Subcutaneous adipose tissue (tissue), 4 donors: ENCODE measurements around the gene PRKCH. TPM values are rescaled to one million over a fixed set of nuclear protein-coding genes. Genes with fewer than 3 reads are reported as not detected.

Experiments used
- CTCF ChIP-seq: fragments of 450-650 bp; IDR thresholded peaks from one replicate; pipeline ENCODE4 v1.5.1; 2016; ENCODE audit warnings: low read depth, mild to moderate bottlenecking, control low read depth, antibody characterized with exemption, moderate library complexity
- total RNA-seq, 4 donors: library from RNA; depleted of rRNA; stranded (reverse); fragments of >200 nt; gene quantifications; one replicate each; pipeline ENCODE4 v1.1.0, GENCODE V29; 2016

Gene PRKCH
- total RNA-seq, 4 donors from 2014 or later: 25.8 to 46.3 (median 36.4) TPM

GRCh38 chr14:61331992-61332657 is 10.7 kb downstream of the PRKCH start:
- TF ChIP-seq CTCF: no peak

GRCh38 chr14:61332658-61333029 is 11.3 kb downstream of the PRKCH start:
- no peak for TF ChIP-seq CTCF

DNA sequence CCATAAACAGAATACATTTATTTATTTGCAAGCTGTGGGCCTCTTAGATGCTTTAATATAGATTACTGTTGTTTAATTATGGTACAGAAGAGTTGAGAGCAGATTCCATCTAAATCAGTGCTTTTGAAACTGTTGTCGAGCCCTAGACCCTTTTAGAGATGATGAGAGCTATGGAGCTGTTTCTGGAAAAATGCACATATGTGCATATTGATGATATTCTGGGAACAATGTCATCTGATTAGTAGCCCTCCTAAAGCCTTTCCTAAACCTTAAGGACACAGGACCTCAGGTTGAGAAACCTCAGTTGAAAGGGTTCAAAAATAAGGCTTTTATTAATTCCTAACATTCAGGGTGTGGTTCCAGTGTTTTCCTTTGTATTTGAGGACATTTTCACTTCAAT is 11.7 kb downstream of the PRKCH start:
- no peak for TF ChIP-seq CTCF

DNA sequence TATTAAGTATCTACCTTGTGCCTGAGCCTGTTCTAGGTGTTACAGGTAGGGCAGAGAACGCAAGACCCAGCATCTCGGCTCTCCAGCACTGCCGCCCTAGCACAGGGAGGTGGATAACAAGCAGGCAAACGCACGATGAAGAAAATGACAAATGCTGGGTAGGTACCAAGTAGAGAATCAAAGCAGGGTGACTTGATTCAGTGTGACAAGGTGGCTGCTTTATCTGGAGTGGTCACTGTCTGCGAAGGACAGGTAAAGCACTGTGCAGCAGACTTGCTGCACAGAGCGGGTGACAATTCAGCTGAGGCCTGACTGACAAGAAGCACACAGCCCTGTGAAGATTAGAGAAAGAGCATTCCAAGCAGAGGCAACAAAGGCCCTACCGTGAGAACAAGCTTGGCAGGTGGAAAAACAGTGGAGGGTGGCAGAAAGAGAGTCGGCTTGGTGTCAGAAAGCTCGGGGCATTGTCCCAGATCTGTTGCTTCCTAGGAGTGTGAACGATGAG is 12.9 kb downstream of the PRKCH start:
- no peak for TF ChIP-seq CTCF

GRCh38 chr14:61335049-61335448 is 13.7 kb downstream of the PRKCH start:
- no peak for TF ChIP-seq CTCF

GRCh38 chr14:61335671-61336275 is 14.4 kb downstream of the PRKCH start:
- TF ChIP-seq CTCF: no peak

- TF ChIP-seq CTCF: no peak
Observed at GRCh38 chr14:61337893-61338292, 16.5 kb downstream of the PRKCH start.
